CD4-positive, alpha-beta T cell treated with Interferon alpha-2 for 1 hour (primary cell): ENCODE measurements around the gene PDE4D.

Experiments used
- DNase-seq, 2 donors: peaks; one replicate each; pipeline ENCODE4 v3.0.0-alpha.2; 2020 to 2022

Gene PDE4D

DNA sequence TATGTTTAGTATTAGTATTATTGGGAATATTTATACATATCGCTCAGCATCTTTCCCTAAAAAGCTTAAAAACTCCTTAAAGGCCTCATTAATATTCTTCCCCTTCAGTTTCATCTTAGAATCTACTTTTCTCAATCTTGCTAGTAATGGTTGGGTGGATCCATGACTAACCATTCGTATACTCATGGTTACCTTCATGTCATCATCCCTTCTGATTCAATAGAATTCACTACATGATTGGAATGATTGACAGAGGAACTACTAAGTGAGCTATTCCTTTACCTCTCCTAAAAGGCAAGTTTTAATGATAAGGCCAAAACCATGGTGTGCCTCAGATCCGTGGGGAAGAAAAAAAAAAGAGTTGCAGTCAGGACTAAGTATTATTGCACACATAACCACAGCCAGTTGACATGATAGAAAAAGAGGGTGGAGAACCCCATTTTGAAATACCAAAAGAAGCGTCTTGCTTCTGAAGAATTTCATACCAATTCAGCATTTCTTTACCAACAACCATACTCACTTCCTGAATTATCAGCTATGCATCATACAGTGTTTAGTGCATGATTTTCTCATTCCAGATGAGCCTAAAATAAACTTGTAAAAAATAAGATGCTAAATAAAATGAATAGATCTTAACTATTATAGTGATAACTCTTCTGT, 624.6 kb downstream of the PDE4D start:
- no peak for DNase-seq

- no peak for DNase-seq
Observed at GRCh38 chr5:59267033-59267432, 626.5 kb downstream of the PDE4D start.

- no peak for DNase-seq
Observed at GRCh38 chr5:59266410-59266809, 627.1 kb downstream of the PDE4D start.

DNA sequence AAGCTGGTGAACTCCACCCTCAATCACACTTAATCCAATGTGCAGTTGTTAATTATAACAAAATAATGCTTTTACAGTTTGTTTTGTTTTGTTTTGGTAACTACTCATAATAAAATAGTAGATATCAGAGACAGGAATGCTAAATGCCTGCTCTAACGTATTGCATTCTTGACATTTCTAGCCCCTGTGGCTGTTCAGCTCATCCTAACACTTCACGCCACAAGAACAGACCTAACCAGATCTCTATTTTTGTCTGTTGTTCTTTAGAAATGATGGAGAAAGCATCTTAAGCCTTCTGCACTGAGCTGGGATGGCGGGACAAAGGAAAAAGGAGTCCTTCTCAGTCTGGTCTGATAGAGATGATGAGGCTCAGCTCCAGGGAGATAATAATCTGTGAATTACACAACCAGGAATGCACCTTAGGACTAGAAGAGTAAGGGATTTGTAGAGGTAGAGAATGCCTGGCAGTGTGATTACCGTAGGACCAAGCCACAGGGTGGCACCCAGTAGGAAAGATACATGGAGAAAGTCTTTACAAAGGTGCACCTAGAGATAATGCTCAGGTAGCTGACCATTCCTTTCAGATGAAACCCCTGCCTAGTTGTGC, 628.8 kb downstream of the PDE4D start:
- DNase-seq: no peak

DNA sequence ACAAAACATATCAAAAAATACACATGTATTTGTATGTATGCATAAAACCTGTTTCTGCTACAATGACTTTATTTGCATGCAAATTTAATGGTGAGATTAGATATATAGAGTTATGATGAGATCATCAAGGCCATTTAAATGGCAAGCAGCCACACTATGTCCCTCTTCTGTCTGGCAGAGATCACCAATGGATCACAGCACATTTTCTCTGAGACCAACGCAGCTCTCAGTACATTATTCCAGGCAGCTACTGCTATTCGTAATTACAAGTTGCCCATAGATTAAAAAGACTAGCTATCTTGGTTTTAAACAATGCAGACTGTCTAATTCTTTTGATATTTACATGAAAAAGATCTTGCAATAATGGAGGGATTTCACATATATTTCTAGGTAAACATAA, 629.5 kb downstream of the PDE4D start:
- DNase-seq: no peak

DNA sequence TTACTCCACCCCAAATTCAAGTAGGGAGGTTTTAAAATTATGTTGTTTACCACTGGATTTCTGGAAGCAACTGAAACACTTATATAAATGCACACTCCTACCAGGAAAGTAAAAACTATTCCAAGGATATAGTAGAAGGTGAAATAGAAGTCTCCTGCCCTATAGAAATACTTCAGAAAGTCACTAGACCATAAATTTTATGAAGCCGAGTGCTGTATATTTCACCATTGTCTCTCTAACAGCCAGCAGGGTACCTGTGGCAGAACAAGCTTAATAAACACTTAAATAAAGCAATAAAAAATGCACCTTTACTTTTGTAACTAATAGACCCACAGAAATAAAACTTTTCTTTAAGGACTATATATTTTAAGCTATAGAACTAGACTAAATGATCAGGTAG, 631.6 kb downstream of the PDE4D start:
- no peak for DNase-seq

GRCh38 chr5:59260973-59261372, 632.6 kb downstream of the PDE4D start:
- DNase-seq: no peak

- no peak for DNase-seq
Observed at GRCh38 chr5:59260200-59260599, 633.3 kb downstream of the PDE4D start.

DNA sequence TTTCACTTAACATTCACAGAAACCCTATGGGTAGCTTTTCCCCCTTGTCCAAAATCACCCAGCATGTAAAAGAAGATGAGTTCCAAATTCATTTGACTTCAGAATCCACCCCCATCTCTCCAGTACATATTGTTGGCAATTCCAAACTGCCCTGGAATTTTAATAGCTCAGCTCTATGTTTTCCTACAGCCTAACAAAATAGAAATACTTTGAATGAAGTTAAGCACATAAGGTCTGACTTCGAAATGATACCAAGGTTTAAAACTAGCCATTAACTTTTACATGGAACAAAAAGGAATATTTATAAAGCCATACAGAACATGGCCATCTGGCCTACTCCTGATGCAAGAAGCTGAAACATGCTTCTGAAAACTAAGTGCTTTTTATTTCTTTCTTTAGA, 634.3 kb downstream of the PDE4D start:
- no peak for DNase-seq

GRCh38 chr5:59257488-59258400, 635.8 kb downstream of the PDE4D start:
- no peak for DNase-seq

DNA sequence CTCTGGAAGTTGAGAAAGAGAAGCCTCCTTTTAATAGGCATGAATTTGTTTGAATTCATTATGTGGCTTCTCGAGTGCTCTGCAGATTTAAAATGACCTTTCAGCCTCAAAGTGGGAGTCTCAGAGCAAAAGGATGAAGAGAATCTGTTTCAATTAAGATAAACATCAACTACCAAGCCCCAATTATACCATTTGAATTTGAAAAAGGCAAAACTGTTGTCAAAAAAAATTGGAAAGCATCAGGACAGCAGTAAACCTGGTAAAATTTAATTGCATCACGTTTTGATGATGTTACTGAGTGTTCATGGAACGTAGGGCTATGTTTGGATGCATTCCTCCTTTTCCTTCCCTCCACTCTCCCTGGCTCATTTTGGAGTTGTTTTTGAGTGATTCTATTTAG, 637.2 kb downstream of the PDE4D start:
- DNase-seq: no peak

DNA sequence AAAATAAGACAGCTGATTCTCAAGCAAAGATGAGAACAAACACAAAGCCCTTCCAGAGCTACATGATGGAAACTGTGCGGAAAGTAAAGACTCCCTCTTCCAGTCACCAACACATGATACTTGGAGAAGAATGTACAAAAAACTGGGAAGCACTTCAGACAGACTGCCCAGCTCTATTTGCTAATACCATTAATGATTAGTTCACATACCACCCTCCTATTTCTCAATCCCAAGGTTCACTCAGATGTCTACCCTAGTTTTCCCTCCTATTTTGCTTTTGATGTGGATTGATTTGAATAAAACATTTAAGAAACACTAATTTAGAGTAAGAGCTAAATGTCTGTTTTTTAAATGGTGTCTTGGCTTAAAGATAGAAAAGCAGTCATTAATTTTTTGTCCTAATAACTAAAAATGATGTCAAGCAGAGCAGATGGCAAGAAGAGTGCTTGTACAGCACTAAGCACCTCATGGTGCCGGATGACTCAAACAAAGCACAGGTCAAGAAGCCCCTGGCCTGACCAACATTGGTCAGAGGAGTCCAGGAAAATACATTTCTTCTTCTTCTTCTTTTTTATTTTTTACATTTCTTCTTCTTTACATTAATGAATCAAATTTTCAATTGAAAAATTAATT, 639.4 kb downstream of the PDE4D start:
- no peak for DNase-seq

GRCh38 chr5:59253625-59254024, 639.9 kb downstream of the PDE4D start:
- no peak for DNase-seq

GRCh38 chr5:59251627-59252026, 641.9 kb downstream of the PDE4D start:
- no peak for DNase-seq

GRCh38 chr5:59249726-59250125, 643.8 kb downstream of the PDE4D start:
- no peak for DNase-seq

DNA sequence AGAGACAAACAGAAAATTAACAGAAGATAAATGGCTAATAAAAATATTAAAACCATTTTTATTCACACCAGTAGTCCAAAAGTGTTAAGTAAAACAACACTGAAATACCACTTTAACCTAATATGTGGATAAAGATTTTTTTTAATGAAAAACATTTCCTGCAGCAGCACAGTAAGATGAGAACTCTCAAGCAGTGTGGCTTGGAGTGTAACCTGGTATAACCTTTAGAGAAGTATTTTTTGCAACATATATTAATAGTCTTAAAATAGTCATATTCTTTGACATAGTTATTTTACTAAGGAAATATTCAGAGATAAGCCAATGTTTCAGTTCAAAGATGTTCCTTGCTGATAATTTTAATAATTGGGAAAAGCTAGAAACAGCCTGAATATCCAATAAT, 644.4 kb downstream of the PDE4D start:
- DNase-seq: no peak

DNA sequence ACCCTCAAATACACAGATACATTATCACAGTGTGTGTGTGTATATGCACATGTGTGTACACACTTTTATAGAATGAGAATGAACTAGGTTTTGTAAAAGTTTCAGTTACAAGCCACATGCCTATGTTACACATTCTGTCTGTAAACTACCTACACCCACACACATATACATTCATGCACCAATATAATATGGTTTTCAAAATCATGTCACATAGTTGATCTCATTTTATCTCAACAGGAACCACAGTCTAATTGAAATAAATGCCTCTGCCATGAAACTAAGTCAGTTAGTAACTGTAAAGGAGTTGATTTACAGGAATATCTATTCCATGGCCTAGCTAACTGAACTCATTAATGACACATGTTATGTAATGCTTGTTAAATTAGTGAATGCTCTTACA, 646.6 kb downstream of the PDE4D start:
- no peak for DNase-seq

DNA sequence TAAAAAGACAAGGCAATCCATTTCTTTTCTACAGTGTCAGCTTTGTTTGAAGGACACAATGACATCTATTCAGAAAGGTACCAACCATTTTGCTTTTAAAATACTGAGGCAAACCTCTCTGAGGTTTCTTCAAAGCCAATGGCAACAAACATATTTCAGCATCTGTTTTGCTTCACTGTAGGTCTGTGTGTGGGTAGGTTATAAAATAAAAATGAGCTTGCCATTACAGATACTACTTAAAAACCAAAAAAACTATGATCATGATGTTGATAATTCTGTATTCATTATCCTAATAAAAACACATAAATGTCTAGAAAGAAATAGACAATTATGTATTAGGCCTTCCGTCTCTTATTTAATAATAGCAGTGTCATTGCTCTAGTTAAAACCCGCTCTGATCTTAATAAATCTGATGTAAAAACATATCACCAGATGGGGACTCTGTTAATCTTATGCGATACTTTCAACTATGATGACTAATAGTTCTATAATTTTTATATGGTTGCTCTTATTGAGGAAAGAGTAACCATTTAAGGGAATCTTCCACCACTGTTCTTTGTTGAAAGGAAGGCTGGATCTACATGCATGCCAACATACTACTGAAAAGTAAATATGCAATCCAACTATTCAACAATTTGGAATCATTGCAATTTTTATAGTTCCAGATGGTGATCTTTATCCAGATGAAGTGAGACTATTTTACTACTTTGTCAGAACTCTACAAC, 647.2 kb downstream of the PDE4D start:
- no peak for DNase-seq

DNA sequence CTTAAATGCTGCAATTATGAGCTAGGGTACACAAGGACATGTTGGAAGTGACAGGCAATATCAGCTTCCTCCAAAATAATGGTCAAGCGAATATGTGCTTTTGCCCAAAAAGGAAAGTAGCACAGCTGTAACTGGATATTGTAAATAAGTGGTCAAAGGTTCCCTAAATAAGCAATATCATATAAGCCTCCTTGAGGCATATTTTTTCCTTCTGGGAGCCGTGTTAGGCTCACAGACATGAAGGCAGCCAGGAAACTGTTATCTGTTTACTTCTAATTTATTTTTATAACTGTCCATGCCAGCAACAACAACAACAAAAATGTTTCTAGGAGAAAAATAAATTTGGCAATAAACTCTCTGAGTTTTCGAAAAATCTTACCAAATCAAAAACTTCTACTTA, 648.3 kb downstream of the PDE4D start:
- DNase-seq: no peak

DNA sequence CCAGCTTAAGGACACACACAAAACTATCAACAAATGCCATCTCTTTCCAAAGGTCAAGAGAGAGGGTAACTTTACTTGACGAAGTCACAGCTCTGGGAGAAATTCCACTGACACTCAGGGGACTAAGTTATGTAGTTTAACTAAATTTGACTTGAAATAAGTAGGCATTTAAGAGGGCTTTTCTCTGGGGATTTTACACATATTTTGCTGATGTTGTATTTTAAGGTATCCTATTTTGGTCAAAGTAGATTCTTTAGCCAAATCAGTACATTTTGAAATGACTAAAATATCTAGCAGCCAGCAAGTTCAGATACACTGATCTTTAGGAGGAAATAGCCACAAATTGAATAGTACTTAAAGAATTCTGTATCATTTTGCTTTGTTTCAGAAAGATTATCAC, 652.0 kb downstream of the PDE4D start:
- DNase-seq: no peak

DNA sequence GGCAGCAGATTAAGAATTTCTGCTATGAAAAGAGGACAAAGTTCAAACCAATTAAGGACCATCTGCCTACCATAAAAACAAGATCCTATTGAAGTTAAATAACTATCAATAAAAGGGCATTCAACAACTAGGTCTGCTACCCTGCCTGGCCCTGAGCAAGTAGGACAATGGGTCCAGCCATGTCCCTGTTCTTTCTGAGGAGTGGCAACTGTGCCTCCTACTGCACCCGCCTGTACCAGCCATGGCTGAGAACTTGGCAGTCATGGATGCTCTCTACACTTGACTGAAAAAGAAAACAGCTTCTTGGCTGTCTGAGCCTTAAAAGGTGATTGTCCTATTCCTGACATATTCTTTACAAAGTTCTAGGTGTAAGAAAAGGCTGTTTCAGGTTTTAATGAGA, 652.4 kb downstream of the PDE4D start:
- DNase-seq: no peak

- no peak for DNase-seq
Observed at GRCh38 chr5:59238126-59238902, 655.2 kb downstream of the PDE4D start.
